Stimulated activated CD8-positive, alpha-beta memory T cell treated with anti-CD3 and anti-CD28 coated beads, Interleukin-15, amount 100 ng/mL, for 1 hour (primary cell): Measurements from ENCODE around the gene PEX14.
A peak's percentile ranks its signal among the peaks of the same experiment; 100 is the strongest.
"Not testable (repeated sequence)": the region's sequence is repeated elsewhere in the genome, so short reads cannot be mapped to it uniquely, and the experiment has no call there.

Experiments
- DNase-seq: peaks from one replicate; pipeline ENCODE4 v3.0.0-alpha.2; 2020; ENCODE audit warnings: low read depth

PEX14 gene

GRCh38 chr1:10495475-10495817 lies 20.7 kb downstream of the PEX14 start:
- no peak for DNase-seq

- DNase-seq: no peak
Measured at GRCh38 chr1:10495952-10496351, 21.2 kb downstream of the PEX14 start.

DNA sequence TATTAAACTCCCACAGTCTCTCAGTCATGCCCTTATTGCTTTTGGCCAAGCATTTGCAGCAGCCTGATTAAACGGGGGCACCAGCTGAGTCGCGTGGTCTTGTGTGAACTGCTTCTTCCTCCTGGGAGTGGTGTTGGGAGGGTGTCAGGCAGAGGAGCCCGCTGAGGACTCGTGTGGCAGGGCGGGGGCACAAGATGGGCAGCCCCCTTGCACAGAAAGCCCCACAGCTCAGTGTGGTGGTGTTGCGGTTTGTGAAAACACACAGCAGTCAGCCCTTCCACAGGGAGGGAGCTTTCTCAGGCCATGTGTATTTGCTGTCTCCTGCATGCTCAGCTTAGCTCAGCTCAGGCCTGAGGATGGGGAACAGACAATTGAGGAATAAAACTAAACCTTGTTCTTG lies 22.4 kb downstream of the PEX14 start:
- no peak for DNase-seq

- no peak for DNase-seq
Measured at GRCh38 chr1:10498231-10498630, 23.5 kb downstream of the PEX14 start.

DNA sequence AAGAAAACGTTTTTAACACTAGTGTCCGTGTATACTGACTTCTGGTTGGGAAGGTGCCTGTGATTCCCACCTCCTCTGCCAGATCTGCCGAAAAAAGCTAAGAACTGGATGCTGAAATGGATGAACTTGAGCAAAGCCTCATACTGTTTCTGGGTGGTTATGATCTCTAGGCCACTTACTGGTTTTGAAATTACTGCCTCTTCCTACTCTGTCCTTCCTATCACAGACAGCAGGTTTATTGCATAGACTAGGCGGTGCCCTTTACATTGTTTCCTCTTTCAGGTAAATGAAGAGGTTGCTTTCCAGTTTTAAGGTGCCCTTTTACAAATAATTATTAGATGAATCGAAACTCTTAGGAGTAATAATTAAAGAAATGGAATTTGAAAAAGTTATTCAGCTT lies 27.5 kb downstream of the PEX14 start:
- no peak for DNase-seq

DNA sequence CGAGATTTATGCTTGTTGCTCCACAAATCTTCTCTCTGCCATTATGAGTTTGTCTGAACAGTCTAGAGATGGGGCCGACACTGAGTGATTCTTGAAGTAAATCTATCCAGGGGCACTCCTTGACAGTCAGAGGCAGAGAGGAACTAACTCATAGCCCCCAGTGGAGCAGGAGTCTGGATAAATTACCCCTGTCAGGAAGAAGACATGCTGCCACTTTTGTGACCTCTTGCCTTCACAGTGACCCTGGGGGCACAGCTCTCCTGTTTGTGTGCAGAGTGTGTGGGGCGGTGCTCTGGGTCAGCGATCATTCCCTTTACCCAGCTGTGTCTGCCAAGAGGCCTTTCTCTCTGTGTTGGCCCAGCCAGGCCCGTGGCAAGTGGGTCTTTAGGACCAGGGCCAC lies 29.5 kb downstream of the PEX14 start:
- no peak for DNase-seq

- DNase-seq: not testable (repeated sequence)
Measured at GRCh38 chr1:10506046-10506676, 31.4 kb downstream of the PEX14 start.

DNA sequence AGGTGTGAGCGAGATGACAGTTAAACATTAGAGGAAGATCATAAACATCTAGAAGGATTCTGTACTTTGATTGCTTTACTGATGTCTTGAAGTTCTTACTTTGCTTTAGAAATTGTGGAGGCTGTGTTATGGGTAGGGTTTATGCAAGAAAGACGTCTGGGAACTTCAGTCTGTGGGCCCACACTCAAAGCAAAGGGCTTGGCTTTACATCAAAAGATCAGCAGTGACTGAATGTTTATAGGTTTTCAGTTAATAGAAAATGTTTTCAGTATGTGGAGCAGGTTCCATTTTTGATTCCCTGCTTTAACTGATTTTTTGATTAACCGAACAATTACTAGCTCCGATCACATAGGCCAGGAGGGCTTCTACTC lies 31.9 kb downstream of the PEX14 start:
- no peak for DNase-seq

GRCh38 chr1:10507111-10507879 lies 32.5 kb downstream of the PEX14 start:
- DNase-seq: no peak

GRCh38 chr1:10508511-10508951 lies 33.8 kb downstream of the PEX14 start:
- DNase-seq: no peak

GRCh38 chr1:10509809-10510509 lies 35.2 kb downstream of the PEX14 start:
- DNase-seq: no peak

- peak; percentile 51 for DNase-seq
Measured at GRCh38 chr1:10510520-10511493, 36.1 kb downstream of the PEX14 start.

GRCh38 chr1:10511494-10511885 lies 36.7 kb downstream of the PEX14 start:
- no peak for DNase-seq

DNA sequence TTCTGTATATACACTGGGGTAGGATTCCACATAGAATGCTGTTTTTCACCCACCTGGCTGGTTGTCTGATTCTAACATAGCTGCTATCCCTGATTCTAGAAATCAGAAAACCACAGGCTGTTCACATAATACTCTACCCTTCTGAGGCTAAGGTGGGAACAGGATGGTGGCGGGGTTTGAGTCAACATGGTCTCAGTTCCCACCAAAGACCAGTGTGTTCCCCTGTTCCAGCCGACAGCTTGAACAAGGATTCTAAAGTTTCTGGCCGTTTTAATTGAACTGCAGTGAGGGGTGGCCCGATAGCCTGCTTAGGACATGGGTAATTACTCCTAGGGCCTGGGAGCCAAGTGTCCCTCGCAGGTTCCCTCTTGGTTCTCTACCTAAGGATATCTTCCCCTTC lies 38.4 kb downstream of the PEX14 start:
- DNase-seq: no peak

DNA sequence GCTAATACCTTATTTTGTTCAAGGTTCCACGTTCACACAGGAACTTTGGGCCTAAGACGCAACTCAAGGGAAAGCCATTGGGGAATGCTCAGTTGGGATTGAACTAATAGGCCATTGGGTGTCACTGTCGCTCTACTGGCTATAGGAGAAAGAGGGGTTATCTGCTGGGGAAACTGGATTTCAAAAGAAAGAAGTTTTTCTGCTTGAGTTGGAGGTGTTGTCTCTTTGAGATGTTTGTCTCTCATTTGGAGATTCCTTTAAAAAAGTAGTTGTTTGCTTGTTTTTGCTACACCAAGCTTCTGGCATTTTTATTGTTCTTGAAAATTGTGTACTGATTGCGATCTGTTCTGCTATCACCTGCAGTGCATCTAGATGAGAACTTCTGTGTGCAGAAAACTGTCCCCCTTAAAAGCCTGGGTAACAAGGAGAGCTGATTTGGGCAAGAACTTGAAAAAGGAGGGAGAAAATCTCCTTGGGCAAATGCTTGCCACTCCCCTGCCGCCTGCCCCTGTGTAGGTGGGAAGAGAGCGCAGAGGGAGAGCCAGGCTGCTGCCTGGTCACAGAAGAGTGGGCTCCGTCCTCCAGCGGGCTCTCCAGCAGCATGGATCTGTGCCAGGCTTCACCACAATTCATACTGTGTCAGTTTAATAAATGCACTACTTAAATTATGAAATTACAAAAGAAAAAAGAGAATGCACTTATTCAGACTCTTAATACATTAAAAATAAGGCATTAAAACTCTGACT lies 39.9 kb downstream of the PEX14 start:
- no peak for DNase-seq

GRCh38 chr1:10515301-10515975 lies 40.7 kb downstream of the PEX14 start:
- DNase-seq: no peak

- DNase-seq: no peak
Measured at GRCh38 chr1:10515976-10516750, 41.4 kb downstream of the PEX14 start.

DNA sequence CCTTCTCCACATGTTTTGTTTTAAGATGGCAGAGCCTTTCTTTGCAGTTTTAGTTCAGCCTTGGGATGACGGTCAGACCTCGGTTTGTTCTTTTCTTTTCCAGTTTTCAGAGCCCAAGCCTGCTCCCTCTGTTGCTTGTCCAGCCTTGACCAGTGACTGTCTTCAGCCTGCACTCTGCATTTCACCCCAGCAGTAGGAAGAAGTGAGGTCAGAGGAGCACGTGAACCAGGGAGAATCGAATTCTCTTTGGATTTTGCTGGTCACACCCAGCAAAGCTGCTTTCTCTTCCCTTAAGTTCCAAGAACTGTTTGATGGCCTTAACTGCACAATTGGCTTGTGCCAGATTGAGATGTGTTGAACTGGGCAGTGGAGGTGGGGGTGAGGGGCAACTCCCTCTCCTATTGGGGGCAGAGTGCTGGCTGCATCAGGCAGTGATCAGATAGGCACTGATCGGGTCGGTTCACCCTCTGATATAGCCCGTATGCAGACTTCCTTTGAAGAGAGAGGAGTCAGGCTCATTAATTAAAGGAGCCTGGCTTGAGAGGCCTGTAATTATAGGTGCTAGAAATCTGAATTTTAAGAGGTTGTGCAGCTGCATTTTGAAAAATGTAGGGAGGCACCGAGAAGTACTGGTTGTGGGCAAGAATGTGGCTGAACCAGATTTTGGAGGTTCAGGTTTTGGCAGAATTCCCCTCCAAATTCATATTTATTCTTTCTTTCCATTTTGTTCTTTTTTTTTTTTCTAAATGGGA lies 42.4 kb downstream of the PEX14 start:
- no peak for DNase-seq

- no peak for DNase-seq
Measured at GRCh38 chr1:10517677-10517982, 42.9 kb downstream of the PEX14 start.
